Upper lobe of left lung (tissue), 6 donors: ENCODE data around the gene CDK8. TPM values are rescaled to one million over a fixed set of nuclear protein-coding genes. Genes with fewer than 3 reads are reported as not detected.

Experiments
- ATAC-seq, 2 donors: fragments of 200-7000 bp; cut with Tn5 transposase; one replicate each; pipeline ENCODE4 v1.9.1; 2022; ENCODE audit warnings: mild to moderate bottlenecking in 2 of 2, moderate library complexity in 2 of 2; ENCODE audit not compliant: low FRiP score in 2 of 2
- DNase-seq, 2 donors: peaks; one replicate each; pipeline ENCODE4 v3.0.0-alpha.2; 2019 to 2020
- H3K27ac ChIP-seq, 4 donors: fragments of 200-600 bp; sonication (generic); one replicate each; pipeline ENCODE4 v1.5.1; 2016 to 2019
- H3K27me3 ChIP-seq, 4 donors: fragments of 200-600 bp; sonication (generic); one replicate each; pipeline ENCODE4 v1.5.1; 2017 to 2019
- H3K36me3 ChIP-seq, 4 donors: fragments of 200-600 bp; sonication (generic); one replicate each; pipeline ENCODE4 v1.5.1; 2016 to 2019
- H3K4me1 ChIP-seq, 4 donors: fragments of 200-600 bp; sonication (generic); one replicate each; pipeline ENCODE4 v1.5.1; 2018 to 2019
- H3K4me3 ChIP-seq, 4 donors: fragments of 200-600 bp; sonication (generic); one replicate each; pipeline ENCODE4 v1.5.1; 2017 to 2019; ENCODE audit warnings: mild to moderate bottlenecking in 2 of 4, moderate library complexity in 1 of 4
- H3K9me3 ChIP-seq, 4 donors: fragments of 200-600 bp; sonication (generic); one replicate each; pipeline ENCODE4 v1.5.1; 2018 to 2019
- EP300 ChIP-seq, 4 donors: sonication (generic); formaldehyde crosslinking; IDR thresholded peaks; one replicate each; pipeline ENCODE4 v1.5.1; 2017; ENCODE audit warnings: antibody characterized with exemption in 4 of 4, control low read depth in 2 of 4
- POLR2A ChIP-seq, 4 donors: fragments of 450-650 bp; IDR thresholded peaks; one replicate each; pipeline ENCODE4 v1.5.1; 2016 to 2017; ENCODE audit warnings: antibody characterized with exemption in 4 of 4, mild to moderate bottlenecking in 2 of 4
- POLR2AphosphoS5 ChIP-seq, 2 donors: sonication (generic); formaldehyde crosslinking; IDR thresholded peaks; one replicate each; pipeline ENCODE4 v1.5.1; 2017; ENCODE audit warnings: antibody characterized with exemption in 2 of 2
- WGBS, 2 donors: methylation state at CpG; one replicate each; pipeline ENCODE4 v1.1.5; 2017 to 2018; 5-methylcytosine and 5-hydroxymethylcytosine counted together
- total RNA-seq, 6 donors: library from RNA; depleted of rRNA in 4 of 6; stranded (reverse); fragments of >200 nt in 4 of 6; gene quantifications; one replicate each; pipeline versions ENCODE4 v1.1.0 to v1.2.1, GENCODE V29; 2016 to 2021
- TF ChIP-seq, protein P1 (sequence below), 6 experiments: fragments of 450-650 bp in 4 of 6; fragments of 200-600 bp in 2 of 6; sonication (generic) in 2 of 6; IDR thresholded peaks; one replicate each; pipeline ENCODE4 v1.5.1; 2016 to 2019; ENCODE audit warnings: antibody characterized with exemption in 6 of 6
- donor health status: DM: no; HTN: no; CAD: no; lungs with moderate emphysema.
- donor health status: DM: no; HTN: yes; CAD: no; lungs with severe emphysema.

Gene CDK8
- total RNA-seq, 6 donors from 2014 or later, result 9.4 to 15.6 (median 10.8) TPM

DNA sequence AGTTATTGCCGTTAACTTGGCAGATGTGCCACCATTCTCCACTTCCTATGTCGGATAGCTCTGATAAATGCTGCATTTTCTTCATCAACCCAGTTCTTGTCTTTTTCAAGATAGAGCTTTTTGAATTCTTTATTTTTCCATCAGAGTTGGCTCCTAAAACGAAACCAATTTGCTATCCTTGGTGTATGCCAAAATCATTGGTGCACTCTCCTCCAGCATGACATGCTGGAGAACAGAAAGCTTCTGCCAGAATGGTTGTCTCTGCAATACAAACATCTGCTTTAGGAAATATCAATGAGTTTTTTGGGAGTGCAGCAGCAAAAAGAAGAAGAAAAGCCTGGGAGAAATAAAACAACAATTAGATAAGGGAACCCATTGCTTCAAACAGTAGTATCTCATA lies 124.2 kb downstream of the CDK8 start:
- WGBS, 2 donors, result 84 to 85% methylated on average over 3 of the region's 3 CpGs
- Histone ChIP-seq H3K4me3 (no peak overlapping the region), H3K4me1 (no peaks in the 10 kb centered on the region), H3K9me3 (no peaks in the 10 kb centered on the region), H3K27ac (no peak overlapping the region), H3K36me3 (no peaks in the 10 kb centered on the region), H3K27me3 (no peaks in the 10 kb centered on the region)
- ATAC-seq, result no peak
- no peak for TF ChIP-seq EP300 (IDR thresholded peaks at IDR 0.05)
- TF ChIP-seq POLR2AphosphoS5 (IDR thresholded peaks at IDR 0.05), result no peak
- TF ChIP-seq, protein P1, sequence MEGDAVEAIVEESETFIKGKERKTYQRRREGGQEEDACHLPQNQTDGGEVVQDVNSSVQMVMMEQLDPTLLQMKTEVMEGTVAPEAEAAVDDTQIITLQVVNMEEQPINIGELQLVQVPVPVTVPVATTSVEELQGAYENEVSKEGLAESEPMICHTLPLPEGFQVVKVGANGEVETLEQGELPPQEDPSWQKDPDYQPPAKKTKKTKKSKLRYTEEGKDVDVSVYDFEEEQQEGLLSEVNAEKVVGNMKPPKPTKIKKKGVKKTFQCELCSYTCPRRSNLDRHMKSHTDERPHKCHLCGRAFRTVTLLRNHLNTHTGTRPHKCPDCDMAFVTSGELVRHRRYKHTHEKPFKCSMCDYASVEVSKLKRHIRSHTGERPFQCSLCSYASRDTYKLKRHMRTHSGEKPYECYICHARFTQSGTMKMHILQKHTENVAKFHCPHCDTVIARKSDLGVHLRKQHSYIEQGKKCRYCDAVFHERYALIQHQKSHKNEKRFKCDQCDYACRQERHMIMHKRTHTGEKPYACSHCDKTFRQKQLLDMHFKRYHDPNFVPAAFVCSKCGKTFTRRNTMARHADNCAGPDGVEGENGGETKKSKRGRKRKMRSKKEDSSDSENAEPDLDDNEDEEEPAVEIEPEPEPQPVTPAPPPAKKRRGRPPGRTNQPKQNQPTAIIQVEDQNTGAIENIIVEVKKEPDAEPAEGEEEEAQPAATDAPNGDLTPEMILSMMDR (IDR thresholded peaks at IDR 0.05), result no peak
- no peak for TF ChIP-seq POLR2A (IDR thresholded peaks at IDR 0.05)
- DNase-seq, result no peak

DNA sequence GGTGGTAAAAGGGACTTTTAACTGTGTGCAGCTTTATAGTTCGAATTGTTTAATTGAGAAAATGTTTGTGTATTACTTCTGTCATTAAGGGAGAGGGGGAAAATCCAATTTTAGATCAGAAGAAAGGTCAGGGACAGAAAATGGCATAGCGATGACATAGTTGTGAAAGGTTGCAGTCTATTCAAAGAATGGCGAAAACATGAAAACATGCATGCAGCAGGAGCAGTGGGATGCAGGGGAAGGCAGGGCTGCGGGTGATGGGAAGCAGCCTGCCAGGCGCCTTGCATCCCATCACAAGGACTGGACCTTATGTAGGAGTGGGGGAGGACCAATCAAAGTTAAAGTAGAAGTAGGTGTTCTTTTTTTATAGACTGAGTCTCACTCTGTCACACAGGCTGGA lies 125.9 kb downstream of the CDK8 start:
- Histone ChIP-seq H3K4me1 (no peaks in the 10 kb centered on the region), H3K9me3 (no peaks in the 10 kb centered on the region), H3K36me3 (no peaks in the 10 kb centered on the region), H3K4me3 (no peak overlapping the region), H3K27me3 (no peaks in the 10 kb centered on the region), H3K27ac (no peak overlapping the region)
- DNase-seq (no peak), ATAC-seq (no peak)
- WGBS, 2 donors, result 96% methylated on average over 5 of the region's 5 CpGs
- TF ChIP-seq, protein P1 (IDR thresholded peaks at IDR 0.05), result no peak
- TF ChIP-seq EP300 (IDR thresholded peaks at IDR 0.05) (no peak), POLR2AphosphoS5 (IDR thresholded peaks at IDR 0.05) (no peak), POLR2A (IDR thresholded peaks at IDR 0.05) (no peak)

DNA sequence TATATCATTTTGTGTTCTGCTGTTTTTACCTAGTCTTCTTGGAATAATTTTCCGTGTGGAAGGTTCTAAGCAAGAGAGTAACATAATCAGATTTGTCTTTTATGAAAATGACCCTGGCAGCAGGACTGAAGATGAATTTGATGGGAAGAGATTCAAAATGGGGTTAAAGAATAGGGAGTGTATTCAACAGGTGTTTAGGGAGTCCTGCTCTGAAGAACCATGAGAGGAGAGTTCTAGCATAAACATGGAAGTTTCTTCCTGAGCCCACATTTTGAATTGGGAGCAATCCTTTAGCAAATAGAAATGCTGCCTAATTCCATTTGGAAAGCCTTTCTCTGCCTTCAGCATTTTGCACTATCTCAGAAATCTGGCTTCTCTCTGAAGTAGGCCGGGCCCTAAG lies 127.0 kb downstream of the CDK8 start:
- Histone ChIP-seq H3K27me3 (no peaks in the 10 kb centered on the region), H3K9me3 (no peaks in the 10 kb centered on the region), H3K4me1 (no peaks in the 10 kb centered on the region), H3K27ac (no peak overlapping the region), H3K4me3 (no peak overlapping the region), H3K36me3 (peaks cover 0 to 9% (median 0%) of the 10 kb centered on the region in 4 donors)
- no peak for DNase-seq
- no peak for ATAC-seq
- no peak for TF ChIP-seq POLR2AphosphoS5 (IDR thresholded peaks at IDR 0.05)
- no peak for TF ChIP-seq POLR2A (IDR thresholded peaks at IDR 0.05)
- TF ChIP-seq EP300 (IDR thresholded peaks at IDR 0.05), result no peak
- TF ChIP-seq, protein P1 (IDR thresholded peaks at IDR 0.05), result no peak
- 96 to 98% methylated on average over 2 of the region's 2 CpGs for WGBS, 2 donors

DNA sequence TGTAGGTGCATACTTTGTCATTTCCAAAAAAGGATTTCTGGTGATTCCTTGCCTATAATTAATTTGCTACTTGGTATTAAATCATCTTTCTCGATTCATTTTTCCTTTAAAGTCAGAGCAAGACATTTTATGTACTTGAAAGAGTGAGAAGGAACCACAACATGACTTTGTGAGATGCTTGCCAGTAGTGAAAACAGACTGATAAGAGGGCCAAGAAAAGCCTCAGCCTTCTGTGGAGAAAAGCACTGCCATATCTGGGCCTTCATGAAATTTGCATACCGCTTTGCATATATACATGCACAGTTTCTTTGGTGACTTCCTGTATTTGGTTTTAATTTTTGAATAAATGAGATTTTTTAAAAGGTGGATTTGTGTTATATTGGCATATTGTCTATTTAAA lies 128.4 kb downstream of the CDK8 start:
- 88 to 94% methylated on average over 2 of the region's 2 CpGs for WGBS, 2 donors
- Histone ChIP-seq H3K36me3 (peaks cover 0 to 20% (median under 1%) of the 10 kb centered on the region in 4 donors), H3K9me3 (no peaks in the 10 kb centered on the region), H3K4me1 (no peaks in the 10 kb centered on the region), H3K4me3 (no peak overlapping the region), H3K27me3 (no peaks in the 10 kb centered on the region), H3K27ac (no peak overlapping the region)
- DNase-seq (no peak), ATAC-seq (no peak)
- TF ChIP-seq EP300 (IDR thresholded peaks at IDR 0.05) (no peak), POLR2A (IDR thresholded peaks at IDR 0.05) (no peak), POLR2AphosphoS5 (IDR thresholded peaks at IDR 0.05) (no peak)
- TF ChIP-seq, protein P1 (IDR thresholded peaks at IDR 0.05), result no peak

DNA sequence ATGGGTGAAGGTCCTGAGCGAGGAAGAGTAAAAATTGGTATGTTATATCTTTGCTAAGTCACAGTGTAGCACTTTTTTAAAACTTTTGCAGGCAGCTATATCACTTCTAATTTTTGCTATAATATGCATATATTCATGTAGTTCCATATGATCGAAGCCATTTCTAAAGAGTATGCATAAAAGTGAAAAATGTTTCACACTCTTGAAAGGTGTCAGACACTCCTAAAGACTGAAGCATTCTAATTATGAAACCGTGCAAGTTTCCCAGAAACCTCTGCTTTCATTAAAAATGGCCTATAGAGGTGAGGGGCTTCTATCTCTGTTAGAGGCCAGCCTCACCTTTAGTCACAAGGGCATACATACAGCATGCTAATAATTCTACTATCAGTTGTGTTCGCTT lies 128.9 kb downstream of the CDK8 start:
- H3K27me3 ChIP-seq, result no peaks in the 10 kb centered on the region
- H3K4me1 ChIP-seq, result no peaks in the 10 kb centered on the region
- H3K4me3 ChIP-seq, result no peak overlapping the region
- ATAC-seq, result no peak
- H3K36me3 ChIP-seq, result peaks cover 0 to 22% (median 2%) of the 10 kb centered on the region in 4 donors
- 91 to 99% methylated on average over 4 of the region's 4 CpGs for WGBS, 2 donors
- TF ChIP-seq POLR2AphosphoS5 (IDR thresholded peaks at IDR 0.05), result no peak
- TF ChIP-seq EP300 (IDR thresholded peaks at IDR 0.05), result no peak
- no peak for TF ChIP-seq POLR2A (IDR thresholded peaks at IDR 0.05)
- TF ChIP-seq, protein P1 (IDR thresholded peaks at IDR 0.05), result no peak
- no peak overlapping the region for H3K27ac ChIP-seq
- H3K9me3 ChIP-seq, result no peaks in the 10 kb centered on the region
- no peak for DNase-seq
